ENCODE measurements around the gene CFAP99. TPM values are rescaled to one million over a fixed set of nuclear protein-coding genes. Genes with fewer than 3 reads are reported as not detected.
A peak's percentile ranks its signal among the peaks of the same experiment; 100 is the strongest.

The CFAP99 gene
- total and polyA plus RNA-seq, 9 of the 15 experiments (the other 6 are each of a cell fraction or from before 2014, with no cell fraction given) = 0.07 to 0.18 (median 0.09) TPM; not detected in 6

- no peak for TF ChIP-seq MBD1 (CRISPR knock-in tag; IDR thresholded peaks at IDR 0.05)
- no peak for TF ChIP-seq THRAP3 (IDR thresholded peaks at IDR 0.05; ENCODE audit: borderline replicate concordance)
- peak; percentile 90 for TF ChIP-seq MAX (CRISPR knock-in tag; IDR thresholded peaks at IDR 0.05)
- TF ChIP-seq SPI1 (IDR thresholded peaks at IDR 0.05; ENCODE audit: borderline replicate concordance, low read depth, low read length) = peak; percentile 95
- TF ChIP-seq DACH1 (IDR thresholded peaks at IDR 0.05; ENCODE audit: partially characterized antibody) = peak; percentile 20
- no peak for TF ChIP-seq SMAD2 (IDR thresholded peaks at IDR 0.05; ENCODE audit: low read depth, low read length)
- no peak for TF ChIP-seq ZNF212 (CRISPR knock-in tag; IDR thresholded peaks at IDR 0.05)
- TF ChIP-seq ZBTB5 (IDR thresholded peaks at IDR 0.05) = no peak
- TF ChIP-seq POLR3A (IDR thresholded peaks at IDR 0.05; ENCODE audit: borderline replicate concordance, extremely low read depth, insufficient read depth, insufficient read length) = no peak
- TF ChIP-seq NR4A1 (CRISPR knock-in tag; IDR thresholded peaks at IDR 0.05) = no peak
- TF ChIP-seq NR4A1 (tag; IDR thresholded peaks at IDR 0.05) = 0 out of 2 replicates have a peak, but pooled peaks have one; percentile 36
- TF ChIP-seq ATF4 (CRISPR knock-in tag; IDR thresholded peaks at IDR 0.05) = no peak
- no peak for TF ChIP-seq ZNF699 (CRISPR knock-in tag; IDR thresholded peaks at IDR 0.05; ENCODE audit: insufficient replicate concordance)
- no peak for TF ChIP-seq ZFP91 (CRISPR knock-in tag; IDR thresholded peaks at IDR 0.05)
- TF ChIP-seq KLF13 (tag; IDR thresholded peaks at IDR 0.05; ENCODE audit: borderline replicate concordance, low read depth) = no peak
- peak; percentile 25; the same call in 1 of the 2 replicates for TF ChIP-seq CREB3L1 (IDR thresholded peaks at IDR 0.05; ENCODE audit: borderline replicate concordance, low read depth)
- TF ChIP-seq SMAD4 (CRISPR knock-in tag; conservative IDR thresholded peaks at IDR 0.05) = no peak; the same call in 1 of the 2 replicates
- TF ChIP-seq RAD21 (CRISPR knock-in tag; conservative IDR thresholded peaks at IDR 0.05 in 1 of 2, IDR thresholded peaks at IDR 0.05 in 1 of 2) = no peak
Observed at GRCh38 chr4:2468456-2469191, 49.9 kb downstream of the CFAP99 start, which contains the start of gene RNF4 (continued).

All from K562 (cell line).